ENCODE measurements around the gene ZDHHC18.

DNA sequence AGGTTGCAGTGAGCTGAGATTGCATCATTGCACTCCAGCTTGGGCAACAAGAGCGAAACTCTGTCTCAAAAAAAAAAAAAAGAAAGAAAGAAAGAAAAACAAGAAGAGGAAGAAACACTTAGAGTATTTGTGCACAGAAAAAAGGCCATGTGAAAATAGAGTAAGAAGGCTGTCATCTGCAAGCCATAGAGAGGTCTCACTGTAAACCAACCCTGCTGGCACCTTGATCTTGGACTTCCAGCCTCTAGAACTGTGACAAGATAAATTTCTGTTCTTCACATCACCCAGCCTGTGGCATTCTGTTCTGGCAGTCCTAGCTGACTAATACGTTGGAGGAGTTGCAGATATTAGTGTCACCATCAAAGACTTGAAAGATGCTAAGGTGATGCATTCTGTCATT, 12.1 kb upstream of the ZDHHC18 start:
- no peak for TF ChIP-seq EZH2 (IDR thresholded peaks at IDR 0.05; ENCODE audit: insufficient read depth, low read length)
- no peak for TF ChIP-seq CTCF (IDR thresholded peaks at IDR 0.05; ENCODE audit: insufficient read depth, low read depth, low read length)
